Measurements from ENCODE around the gene PSME3.

DNA sequence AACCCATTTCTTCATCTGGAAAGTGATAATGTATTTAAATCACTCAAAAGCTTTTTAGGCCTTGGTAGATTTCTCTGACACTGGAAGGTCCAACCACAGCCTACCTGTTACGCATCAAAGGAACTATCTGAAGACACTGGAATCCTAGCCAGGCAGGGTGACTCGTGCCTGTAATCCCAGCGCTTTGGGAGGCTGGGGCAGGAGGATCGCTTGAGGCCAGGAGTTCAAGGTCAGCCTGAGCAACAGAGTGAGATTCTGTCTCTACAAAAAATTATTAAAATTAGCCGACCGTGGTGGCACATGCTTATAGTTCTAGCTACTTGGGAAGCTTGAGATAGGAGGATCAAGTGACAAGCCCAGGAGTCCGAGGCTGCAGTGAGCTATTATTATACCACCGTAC, 49.0 kb downstream of the PSME3 start:
- no peak for TF ChIP-seq CTCF (IDR thresholded peaks at IDR 0.05)
- TF ChIP-seq POLR2A (IDR thresholded peaks at IDR 0.05), result no peak

Measured in testis (tissue), 2 donors.